Measurements from ENCODE around the gene TPRN. TPM values are rescaled to one million over a fixed set of nuclear protein-coding genes. Genes with fewer than 3 reads are reported as not detected.

TPRN gene
- total and polyA plus RNA-seq, 9 of the 15 experiments (the other 6 are each of a cell fraction or from before 2014, with no cell fraction given) = 0.31 to 31.9 (median 4.4) TPM

DNA sequence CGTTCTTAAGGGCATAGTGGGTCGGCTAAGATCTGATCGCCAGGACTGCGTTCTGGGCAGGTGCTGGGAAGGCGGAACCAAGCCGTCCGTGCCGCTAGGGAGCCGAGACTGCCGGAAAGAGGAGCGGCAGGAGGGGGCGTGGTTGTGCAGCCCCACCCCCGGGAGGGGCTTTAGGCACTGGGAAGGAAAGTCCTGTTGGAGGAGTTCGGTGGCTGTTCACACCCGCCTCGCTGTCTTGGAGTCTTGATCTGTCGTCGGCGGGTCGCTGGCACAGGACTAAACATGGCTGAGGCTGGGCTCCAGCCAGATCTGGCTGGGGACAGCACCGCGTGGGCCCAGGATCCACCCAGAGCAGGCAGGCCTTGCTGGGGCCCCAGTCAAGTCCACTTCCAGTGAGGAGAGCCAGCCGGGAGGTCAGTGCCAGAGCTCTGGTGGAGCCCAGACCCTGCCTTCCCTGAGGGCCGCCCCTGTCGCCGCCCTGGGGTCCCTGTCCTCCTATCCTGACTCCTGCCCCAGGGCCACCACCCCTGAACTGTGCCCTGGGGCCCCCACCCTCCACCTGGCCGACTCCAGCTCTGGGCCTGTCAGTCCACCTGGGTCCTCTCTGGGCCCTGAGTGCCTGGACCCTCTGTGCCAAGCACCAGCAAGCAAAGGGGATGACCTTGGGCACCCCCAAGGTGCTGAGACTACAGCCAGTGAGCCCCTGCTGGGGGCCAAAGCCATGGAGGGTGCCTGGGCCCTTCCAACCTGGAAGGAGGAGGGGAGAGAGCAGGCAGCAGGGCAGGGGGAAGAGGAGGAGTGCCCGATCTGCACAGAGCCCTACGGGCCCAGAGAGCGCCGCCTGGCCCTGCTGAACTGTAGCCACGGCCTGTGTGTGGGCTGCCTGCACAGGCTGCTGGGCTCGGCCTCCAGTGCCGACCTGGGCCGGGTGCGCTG is 17.0 kb upstream of the TPRN start (continued):
- TF ChIP-seq MGA (IDR thresholded peaks at IDR 0.05) (peak; percentile 44), MLLT1 (IDR thresholded peaks at IDR 0.05) (no peak), JUNB (CRISPR knock-in tag; conservative IDR thresholded peaks at IDR 0.05) (no peak), ARHGAP35 (IDR thresholded peaks at IDR 0.05; ENCODE audit: partially characterized antibody) (no peak), ZNF41 (CRISPR knock-in tag; conservative IDR thresholded peaks at IDR 0.05) (no peak), ELF4 (CRISPR knock-in tag; IDR thresholded peaks at IDR 0.05) (no peak), HOXB6 (CRISPR knock-in tag; IDR thresholded peaks at IDR 0.05; ENCODE audit: borderline replicate concordance) (no peak), STAG1 (CRISPR knock-in tag; IDR thresholded peaks at IDR 0.05; ENCODE audit: borderline replicate concordance) (no peak), TSC22D4 (tag; IDR thresholded peaks at IDR 0.05) (no peak), SOX6 (IDR thresholded peaks at IDR 0.05) (no peak)
